Smooth muscle cell (in vitro differentiated cells): Measurements from ENCODE around the gene ETV3. TPM values are rescaled to one million over a fixed set of nuclear protein-coding genes. Genes with fewer than 3 reads are reported as not detected.

Experiments used
- DNase-seq: peaks from one replicate; lab custom pipeline; 2025; ENCODE audit not compliant: unreplicated experiment; lab: John Stamatoyannopoulos, UW
- H2AFZ ChIP-seq: fragments of 200-600 bp; sonication (generic); 2 replicates; pipeline ENCODE4 v1.6.0; 2016; ENCODE audit warnings: antibody characterized with exemption, low read depth, mild to moderate bottlenecking
- H3F3A ChIP-seq: fragments of 200-600 bp; sonication (generic); 2 replicates; pipeline ENCODE4 v1.6.0; 2017; ENCODE audit warnings: antibody characterized with exemption, low read depth
- H3K27ac ChIP-seq: fragments of 200-600 bp; sonication (generic); 2 replicates; pipeline ENCODE4 v1.5.1; 2016; ENCODE audit warnings: low read depth, mild to moderate bottlenecking
- H3K27me3 ChIP-seq: fragments of 200-600 bp; sonication (generic); 2 replicates; pipeline ENCODE4 v1.6.1; 2016; ENCODE audit warnings: low read depth, mild to moderate bottlenecking
- H3K36me3 ChIP-seq: fragments of 200-600 bp; sonication (generic); 2 replicates; pipeline ENCODE4 v1.5.1; 2016; ENCODE audit warnings: low read depth
- H3K4me1 ChIP-seq: fragments of 200-600 bp; sonication (generic); 2 replicates; pipeline ENCODE4 v1.5.1; 2016; ENCODE audit warnings: low read depth
- H3K4me2 ChIP-seq: fragments of 200-600 bp; sonication (generic); 2 replicates; pipeline ENCODE4 v1.6.0; 2016; ENCODE audit warnings: mild to moderate bottlenecking
- H3K4me3 ChIP-seq: fragments of 200-600 bp; sonication (generic); 2 replicates; pipeline ENCODE4 v1.5.1; 2016; ENCODE audit warnings: mild to moderate bottlenecking
- H3K79me2 ChIP-seq: fragments of 200-600 bp; sonication (generic); 2 replicates; pipeline ENCODE4 v1.6.0; 2016; ENCODE audit warnings: low read depth, mild to moderate bottlenecking
- H3K9ac ChIP-seq: fragments of 200-600 bp; sonication (generic); 2 replicates; pipeline ENCODE4 v1.6.0; 2016; ENCODE audit warnings: low read depth
- H3K9me3 ChIP-seq: fragments of 200-600 bp; sonication (generic); replicated peaks from 2 replicates; pipeline ENCODE4 v1.5.1; 2016; ENCODE audit warnings: low read depth
- H4K20me1 ChIP-seq: fragments of 200-600 bp; sonication (generic); 2 replicates; pipeline ENCODE4 v1.6.0; 2016; ENCODE audit warnings: low read depth
- WGBS: methylation state at CpG from one replicate; pipeline ENCODE4 v1.1.7; 2016; ENCODE audit warnings: low lambda C conversion rate; 5-methylcytosine and 5-hydroxymethylcytosine counted together
- polyA plus RNA-seq: library from polyadenylated mRNA; unstranded; fragments of >200 nt; fragmentation: Nextera tagmentation; extraction: Ambion mirVana; gene quantifications from 2 replicates; pipeline ENCODE4 v1.2.1, GENCODE V29; 2016
- total RNA-seq: library from RNA; depleted of rRNA; stranded (reverse); fragments of >200 nt; gene quantifications from 2 replicates; pipeline ENCODE4 v1.2.3, GENCODE V29; 2014
- TF ChIP-seq, protein P1 (sequence below): fragments of 200-600 bp; sonication (generic); IDR thresholded peaks from 2 replicates; pipeline ENCODE4 v1.5.1; 2017; ENCODE audit warnings: borderline replicate concordance, mild to moderate bottlenecking, antibody characterized with exemption; ENCODE audit not compliant: insufficient read depth, poor library complexity, severe bottlenecking

ETV3 gene
- total and polyA plus RNA-seq, 2 experiments from 2014 or later: 11.4 to 33.2 TPM

DNA sequence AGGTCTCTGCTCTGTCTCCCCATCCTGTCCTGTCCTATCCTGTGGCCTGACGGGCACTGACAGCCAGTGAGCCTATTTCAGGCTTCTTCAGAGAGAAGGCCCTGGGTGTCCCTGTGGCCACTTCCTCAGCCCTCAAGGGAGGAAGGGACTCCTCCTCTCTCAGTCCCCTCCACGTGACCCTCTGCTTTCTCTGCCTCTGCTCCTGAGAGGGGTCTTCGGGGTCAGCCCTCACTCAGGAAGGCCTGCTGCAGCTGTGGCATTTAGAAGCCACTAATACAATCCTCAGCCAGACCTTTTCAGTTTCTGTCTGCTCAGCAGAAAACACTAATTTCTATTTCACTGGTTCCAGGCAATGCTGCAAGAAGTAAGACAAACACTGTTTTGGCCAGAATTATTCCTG, 43.6 kb upstream of the ETV3 start:
- H2AFZ ChIP-seq: no peak overlapping the region
- no peak overlapping the region for H3K4me3 ChIP-seq
- WGBS: 88% methylated on average over 3 of the region's 3 CpGs
- no peak overlapping the region for H3K27ac ChIP-seq
- TF ChIP-seq, protein P1, sequence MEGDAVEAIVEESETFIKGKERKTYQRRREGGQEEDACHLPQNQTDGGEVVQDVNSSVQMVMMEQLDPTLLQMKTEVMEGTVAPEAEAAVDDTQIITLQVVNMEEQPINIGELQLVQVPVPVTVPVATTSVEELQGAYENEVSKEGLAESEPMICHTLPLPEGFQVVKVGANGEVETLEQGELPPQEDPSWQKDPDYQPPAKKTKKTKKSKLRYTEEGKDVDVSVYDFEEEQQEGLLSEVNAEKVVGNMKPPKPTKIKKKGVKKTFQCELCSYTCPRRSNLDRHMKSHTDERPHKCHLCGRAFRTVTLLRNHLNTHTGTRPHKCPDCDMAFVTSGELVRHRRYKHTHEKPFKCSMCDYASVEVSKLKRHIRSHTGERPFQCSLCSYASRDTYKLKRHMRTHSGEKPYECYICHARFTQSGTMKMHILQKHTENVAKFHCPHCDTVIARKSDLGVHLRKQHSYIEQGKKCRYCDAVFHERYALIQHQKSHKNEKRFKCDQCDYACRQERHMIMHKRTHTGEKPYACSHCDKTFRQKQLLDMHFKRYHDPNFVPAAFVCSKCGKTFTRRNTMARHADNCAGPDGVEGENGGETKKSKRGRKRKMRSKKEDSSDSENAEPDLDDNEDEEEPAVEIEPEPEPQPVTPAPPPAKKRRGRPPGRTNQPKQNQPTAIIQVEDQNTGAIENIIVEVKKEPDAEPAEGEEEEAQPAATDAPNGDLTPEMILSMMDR: no peak
- H3K4me1 ChIP-seq: no peaks in the 10 kb centered on the region
- no peaks in the 10 kb centered on the region for H4K20me1 ChIP-seq
- no peaks in the 10 kb centered on the region for H3K79me2 ChIP-seq
- H3K9ac ChIP-seq: no peak overlapping the region
- H3K4me2 ChIP-seq: no peak overlapping the region
- DNase-seq: no peak
- H3K27me3 ChIP-seq: no peaks in the 10 kb centered on the region
- H3F3A ChIP-seq: no peaks in the 10 kb centered on the region
- no peaks in the 10 kb centered on the region for H3K9me3 ChIP-seq
- no peaks in the 10 kb centered on the region for H3K36me3 ChIP-seq

- WGBS: 78% methylated on average over 5 of the region's 5 CpGs
- DNase-seq: no peak
- H3K4me3 ChIP-seq: no peak overlapping the region
These were observed 43.1 kb upstream of the ETV3 start for GRCh38 chr1:157181258-157181657.

GRCh38 chr1:157178490-157178889, 40.3 kb upstream of the ETV3 start:
- no peaks in the 10 kb centered on the region for H4K20me1 ChIP-seq
- TF ChIP-seq, protein P1: no peak
- no peak for DNase-seq
- no peaks in the 10 kb centered on the region for H3K9me3 ChIP-seq
- no peaks in the 10 kb centered on the region for H3K4me1 ChIP-seq
- no peaks in the 10 kb centered on the region for H3K36me3 ChIP-seq
- no peak overlapping the region for H3K4me2 ChIP-seq
- no peak overlapping the region for H3K9ac ChIP-seq
- no peak overlapping the region for H3K27ac ChIP-seq
- no peak overlapping the region for H2AFZ ChIP-seq
- H3F3A ChIP-seq: no peaks in the 10 kb centered on the region
- H3K79me2 ChIP-seq: no peaks in the 10 kb centered on the region
- 81% methylated on average over 3 of the region's 3 CpGs for WGBS
- H3K4me3 ChIP-seq: no peak overlapping the region
- H3K27me3 ChIP-seq: no peaks in the 10 kb centered on the region

More at GRCh38 chr1:157181258-157181657, 43.1 kb upstream of the ETV3 start:
- H3K4me2 ChIP-seq: no peak overlapping the region
- H3K9ac ChIP-seq: no peak overlapping the region
- no peaks in the 10 kb centered on the region for H4K20me1 ChIP-seq
- no peaks in the 10 kb centered on the region for H3F3A ChIP-seq
- no peak overlapping the region for H3K27ac ChIP-seq
- no peaks in the 10 kb centered on the region for H3K27me3 ChIP-seq
- H3K36me3 ChIP-seq: no peaks in the 10 kb centered on the region
- no peaks in the 10 kb centered on the region for H3K4me1 ChIP-seq
- no peaks in the 10 kb centered on the region for H3K9me3 ChIP-seq
- no peaks in the 10 kb centered on the region for H3K79me2 ChIP-seq
- H2AFZ ChIP-seq: no peak overlapping the region
- TF ChIP-seq, protein P1: no peak

DNA sequence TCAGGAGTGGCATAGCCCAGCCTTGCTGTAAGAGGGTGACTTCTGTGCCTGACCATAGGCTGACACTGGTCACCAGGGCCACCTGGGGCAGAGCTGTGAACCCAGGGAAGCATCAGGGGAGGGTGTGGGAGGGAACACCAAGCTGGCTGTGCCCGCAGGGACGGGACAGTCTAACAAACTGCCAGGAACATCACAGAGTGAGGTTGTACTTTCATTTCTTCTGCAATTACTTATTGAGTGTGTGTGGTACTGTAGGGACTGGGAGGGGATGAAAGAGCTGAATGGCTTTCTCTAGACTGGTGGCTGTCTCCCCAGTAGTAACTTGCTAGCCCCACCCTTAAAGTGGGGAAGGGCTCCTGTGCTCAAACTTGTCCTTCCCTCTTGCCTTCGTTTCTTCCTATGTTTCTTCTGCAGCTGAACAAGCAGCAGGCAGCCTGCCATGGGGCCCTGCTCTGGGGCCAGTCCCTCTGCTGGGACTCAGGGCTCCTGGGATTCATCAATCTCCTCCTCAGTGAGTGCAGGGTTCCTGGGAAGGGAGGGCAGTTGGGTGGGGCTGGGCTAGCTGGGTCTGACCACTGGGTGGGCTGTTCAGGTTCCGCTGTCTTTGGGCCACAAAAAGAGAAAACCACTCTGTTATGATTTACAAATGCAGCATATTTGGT, 39.7 kb upstream of the ETV3 start:
- no peak for DNase-seq
- H3K27me3 ChIP-seq: no peaks in the 10 kb centered on the region
- 69% methylated on average over 4 of the region's 4 CpGs for WGBS
- no peak overlapping the region for H3K4me2 ChIP-seq
- H3K4me3 ChIP-seq: no peak overlapping the region
- H3K79me2 ChIP-seq: no peaks in the 10 kb centered on the region
- H3K36me3 ChIP-seq: no peaks in the 10 kb centered on the region
- no peaks in the 10 kb centered on the region for H3F3A ChIP-seq
- no peaks in the 10 kb centered on the region for H3K9me3 ChIP-seq
- no peaks in the 10 kb centered on the region for H4K20me1 ChIP-seq
- no peaks in the 10 kb centered on the region for H3K4me1 ChIP-seq
- H3K9ac ChIP-seq: no peak overlapping the region
- TF ChIP-seq, protein P1: no peak
- no peak overlapping the region for H3K27ac ChIP-seq
- H2AFZ ChIP-seq: no peak overlapping the region
